Activated CD4-positive, alpha-beta memory T cell treated with anti-CD3 and anti-CD28 coated beads, Interleukin-2, amount 10 ng/mL, durations not matched to agents 7 days and 5 days (primary cell): ENCODE data around the gene ITK. TPM values are rescaled to one million over a fixed set of nuclear protein-coding genes. Genes with fewer than 3 reads are reported as not detected.
A peak's percentile ranks its signal among the peaks of the same experiment; 100 is the strongest.
"Not testable (repeated sequence)": the region's sequence is repeated elsewhere in the genome, so short reads cannot be mapped to it uniquely, and the experiment has no call there.

Experiments
- CTCF ChIA-PET: fragments of 350-600 bp; sonication (Branson Sonifier 250); formaldehyde crosslinking; loops from one replicate; lab custom pipeline; 2021; ENCODE audit warnings: antibody characterized with exemption, inconsistent platforms; lab: Charles Lee
- POLR2A ChIA-PET: fragments of 350-600 bp; sonication (Branson Sonifier 250); formaldehyde crosslinking; loops from one replicate; lab custom pipeline; 2021; ENCODE audit warnings: antibody characterized with exemption; lab: Charles Lee
- DNase-seq: peaks from one replicate; pipeline ENCODE4 v3.0.0-alpha.2; 2020
- H3K27ac Mint-ChIP-seq: one replicate; pipeline ENCODE4 v1.8.0; 2021; ENCODE audit warnings: mild to moderate bottlenecking, mixed read lengths
- H3K27me3 Mint-ChIP-seq: one replicate; pipeline ENCODE4 v1.8.0; 2021; ENCODE audit warnings: mixed read lengths
- H3K36me3 Mint-ChIP-seq: one replicate; pipeline ENCODE4 v1.8.0; 2021; ENCODE audit warnings: low read depth, mixed read lengths
- H3K4me1 Mint-ChIP-seq: one replicate; pipeline ENCODE4 v1.8.0; 2021; ENCODE audit warnings: mixed read lengths
- H3K4me3 Mint-ChIP-seq: one replicate; pipeline ENCODE4 v1.8.0; 2021; ENCODE audit warnings: mild to moderate bottlenecking, mixed read lengths
- H3K9me3 Mint-ChIP-seq: one replicate; pipeline ENCODE4 v1.8.0; 2021; ENCODE audit warnings: mixed read lengths
- total RNA-seq, 2 experiments: library from RNA; stranded (reverse); gene quantifications; one replicate each; pipeline ENCODE4 v1.2.3, GENCODE V29; 2021

Gene ITK
- total RNA-seq, 2 experiments from 2014 or later, result 247 to 249 TPM

DNA sequence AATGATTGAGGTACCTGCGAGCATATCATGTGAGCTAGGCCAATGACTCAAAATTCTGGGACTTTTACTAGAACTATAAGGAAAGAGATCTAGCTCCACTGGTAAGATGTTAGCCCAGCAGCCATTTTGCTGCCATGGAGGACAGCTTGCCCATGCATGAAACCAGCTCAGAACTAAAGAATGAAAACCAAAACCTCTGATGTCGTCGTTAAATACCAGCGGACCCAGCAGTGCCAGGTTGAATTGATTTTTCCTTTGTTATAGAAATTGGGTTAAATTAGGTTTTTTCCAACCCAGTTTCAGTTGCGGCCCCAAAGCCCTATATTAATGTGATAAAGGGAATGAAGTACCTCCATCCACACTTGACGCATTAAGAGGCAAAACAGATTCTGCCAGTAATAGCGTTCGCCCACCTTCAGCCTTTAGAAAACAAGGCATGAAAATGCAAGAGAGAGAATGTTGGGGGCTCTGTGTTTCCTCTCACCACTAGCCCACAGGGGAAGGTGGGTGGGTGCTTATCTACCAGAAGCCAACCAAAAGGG, 5.5 kb upstream of the ITK start:
- CTCF ChIA-PET, result interaction anchor here (1.1 to 1.5 kb wide), 3 partner anchors 8 to 33 kb away, joined by 3 to 5 read pairs (median 4); partner anchors contain the start of gene MED7
- H3K27ac Mint-ChIP-seq, result peak overlapping the region; percentile 37

GRCh38 chr5:157177953-157178352, 2.7 kb upstream of the ITK start:
- H3K4me1 Mint-ChIP-seq, result peaks cover 60% of the 10 kb centered on the region
- H3K27me3 Mint-ChIP-seq, result no peaks in the 10 kb centered on the region
- POLR2A ChIA-PET, result interaction anchor here (1.0 to 20.6 kb wide), 5 partner anchors 11 to 94 kb away, joined by 3 to 284 read pairs (median 4); partner anchors contain the start of genes GARIN3 and MED7

More for the DNA sequence above, 5.5 kb upstream of the ITK start:
- peaks cover 11% of the 10 kb centered on the region for H3K36me3 Mint-ChIP-seq
- POLR2A ChIA-PET, result interaction anchor here (0.6 to 20.6 kb wide), 7 partner anchors 8 to 92 kb away, joined by 3 to 284 read pairs (median 6); partner anchors contain the start of genes GARIN3 and MED7
- H3K27me3 Mint-ChIP-seq, result no peaks in the 10 kb centered on the region
- no peak overlapping the region for H3K4me3 Mint-ChIP-seq
- peaks cover 7% of the 10 kb centered on the region for H3K9me3 Mint-ChIP-seq
- peaks cover 81% of the 10 kb centered on the region for H3K4me1 Mint-ChIP-seq
- DNase-seq, result no peak

GRCh38 chr5:157178966-157179365, 1.7 kb upstream of the ITK start:
- no peak for DNase-seq

More at GRCh38 chr5:157177953-157178352, 2.7 kb upstream of the ITK start:
- Mint-ChIP-seq H3K36me3 (peaks cover 27% of the 10 kb centered on the region), H3K4me3 (peak overlapping the region; percentile 65), H3K27ac (peak overlapping the region; percentile 99), H3K9me3 (peaks cover 3% of the 10 kb centered on the region)
- no peak for DNase-seq
- CTCF ChIA-PET, result interaction anchor here (0.8 kb wide), 1 partner anchor 29 kb away, joined by 5 read pairs; no protein-coding TSS in a partner anchor

GRCh38 chr5:157182143-157182757, 1.6 kb downstream of the ITK start:
- H3K36me3 Mint-ChIP-seq, result peaks cover 68% of the 10 kb centered on the region
- ChIA-PET CTCF (interaction anchor here (0.8 to 1.6 kb wide), 4 partner anchors 11 to 40 kb away, joined by 3 to 7 read pairs (median 4); no protein-coding TSS in a partner anchor), POLR2A (interaction anchor here (0.7 to 20.6 kb wide), 15 partner anchors 11 to 124 kb away, joined by 3 to 301 read pairs (median 8); partner anchors contain the start of genes CYFIP2, GARIN3 and MED7)
- no peaks in the 10 kb centered on the region for H3K9me3 Mint-ChIP-seq
- H3K27ac Mint-ChIP-seq, result peak overlapping the region; percentile 99
- H3K4me1 Mint-ChIP-seq, result peaks cover 56% of the 10 kb centered on the region
- no peaks in the 10 kb centered on the region for H3K27me3 Mint-ChIP-seq
- no peak for DNase-seq
- peak overlapping the region; percentile 94 for H3K4me3 Mint-ChIP-seq

More at GRCh38 chr5:157178966-157179365, 1.7 kb upstream of the ITK start:
- Mint-ChIP-seq H3K4me3 (peak overlapping the region; percentile 65), H3K36me3 (peaks cover 36% of the 10 kb centered on the region), H3K9me3 (peaks cover 3% of the 10 kb centered on the region), H3K4me1 (peaks cover 56% of the 10 kb centered on the region), H3K27me3 (no peaks in the 10 kb centered on the region), H3K27ac (peak overlapping the region; percentile 99)
- POLR2A ChIA-PET, result interaction anchor here (1.1 to 20.6 kb wide), 12 partner anchors 12 to 94 kb away, joined by 3 to 301 read pairs (median 25); partner anchors contain the start of genes GARIN3 and MED7
- CTCF ChIA-PET, result interaction anchor here (1.3 to 3.4 kb wide), 4 partner anchors 24 to 36 kb away, joined by 3 to 19 read pairs (median 8); no protein-coding TSS in a partner anchor

- Mint-ChIP-seq H3K9me3 (no peaks in the 10 kb centered on the region), H3K4me3 (peak overlapping the region; percentile 88), H3K36me3 (peaks cover 81% of the 10 kb centered on the region), H3K27me3 (no peaks in the 10 kb centered on the region), H3K27ac (peak overlapping the region; percentile 73), H3K4me1 (peaks cover 55% of the 10 kb centered on the region)
- ChIA-PET CTCF (interaction anchor here (1.1 to 1.7 kb wide), 4 partner anchors 10 to 35 kb away, joined by 3 to 9 read pairs (median 4); no protein-coding TSS in a partner anchor), POLR2A (interaction anchor here (0.7 to 20.6 kb wide), 16 partner anchors 9 to 119 kb away, joined by 3 to 301 read pairs (median 9); partner anchors contain the start of genes CYFIP2, GARIN3 and MED7)
- DNase-seq, result peak; percentile 16
Measured at GRCh38 chr5:157184117-157184670, 3.6 kb downstream of the ITK start.

DNA sequence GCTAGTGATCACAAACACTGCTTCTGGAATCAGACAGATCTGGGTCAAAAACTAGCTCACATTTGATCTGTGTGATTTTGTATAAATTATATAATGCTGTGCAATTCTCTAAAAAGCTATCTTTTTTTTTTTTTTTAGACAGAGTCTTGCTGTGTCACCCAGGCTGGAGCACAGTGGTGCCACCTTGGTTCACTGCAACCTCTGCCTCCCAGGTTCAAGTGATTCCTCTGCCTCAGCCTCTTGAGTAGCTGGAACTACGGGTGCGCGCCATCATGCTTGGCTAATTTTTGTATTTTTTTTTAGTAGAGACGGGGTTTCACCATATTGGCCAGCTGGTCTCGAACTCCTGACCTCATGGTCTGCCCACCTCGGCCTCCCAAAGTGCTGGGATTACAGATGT, 4.5 kb downstream of the ITK start:
- peak overlapping the region; percentile 88 for H3K4me3 Mint-ChIP-seq
- H3K4me1 Mint-ChIP-seq, result peaks cover 53% of the 10 kb centered on the region
- H3K27me3 Mint-ChIP-seq, H3K9me3 Mint-ChIP-seq, DNase-seq: not testable (repeated sequence)
- H3K27ac Mint-ChIP-seq, result peak overlapping the region; percentile 73
- CTCF ChIA-PET, result interaction anchor here (0.7 to 1.7 kb wide), 7 partner anchors 9 to 37 kb away, joined by 3 to 9 read pairs (median 3); no protein-coding TSS in a partner anchor
- POLR2A ChIA-PET, result interaction anchor here (1.2 to 20.6 kb wide), 13 partner anchors 8 to 88 kb away, joined by 3 to 301 read pairs (median 12); partner anchors contain the start of genes CYFIP2 and GARIN3
- peaks cover 87% of the 10 kb centered on the region for H3K36me3 Mint-ChIP-seq

- Mint-ChIP-seq H3K27ac (peak overlapping the region; percentile 85), H3K4me1 (peaks cover 59% of the 10 kb centered on the region), H3K36me3 (peaks cover 89% of the 10 kb centered on the region), H3K9me3 (no peaks in the 10 kb centered on the region), H3K27me3 (no peaks in the 10 kb centered on the region), H3K4me3 (peak overlapping the region; percentile 70)
- DNase-seq, result no peak
- ChIA-PET POLR2A (interaction anchor here (0.8 to 20.6 kb wide), 14 partner anchors 6 to 86 kb away, joined by 3 to 301 read pairs (median 12); partner anchors contain the start of genes GARIN3, ITK and MED7), CTCF (interaction anchor here (1.0 to 4.7 kb wide), 3 partner anchors 10 to 65 kb away, joined by 3 to 27 read pairs (median 3); no protein-coding TSS in a partner anchor)
Measured at GRCh38 chr5:157186309-157187045, 5.8 kb downstream of the ITK start.

- DNase-seq, result no peak
Measured at GRCh38 chr5:157187046-157187754, 6.6 kb downstream of the ITK start.

DNA sequence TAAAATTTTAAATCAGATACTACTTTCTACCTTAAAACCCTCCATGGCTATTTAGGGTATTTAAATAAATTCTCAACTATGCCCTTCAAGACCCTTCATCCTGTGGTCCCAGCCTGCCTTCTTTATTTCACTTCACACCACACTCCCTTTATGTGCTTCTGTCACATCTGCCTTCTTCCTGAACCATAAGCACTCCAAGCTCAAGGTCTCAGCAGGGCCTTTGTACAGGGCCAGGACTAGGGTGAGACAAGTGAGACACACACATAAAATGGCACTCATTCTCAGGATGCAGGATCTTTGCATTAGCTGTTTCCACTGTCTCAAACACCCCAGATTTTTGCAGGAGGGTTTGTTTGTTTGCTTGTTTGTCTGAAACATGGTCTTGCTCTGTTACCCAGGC, 7.6 kb downstream of the ITK start:
- POLR2A ChIA-PET, result interaction anchor here (0.5 to 20.6 kb wide), 16 partner anchors 8 to 119 kb away, joined by 3 to 301 read pairs (median 20); partner anchors contain the start of genes CYFIP2, GARIN3, ITK and MED7
- Mint-ChIP-seq H3K4me1 (peaks cover 76% of the 10 kb centered on the region), H3K9me3 (no peaks in the 10 kb centered on the region), H3K36me3 (peaks cover 90% of the 10 kb centered on the region), H3K4me3 (peak overlapping the region; percentile 70), H3K27ac (peak overlapping the region; percentile 85), H3K27me3 (no peaks in the 10 kb centered on the region)
- CTCF ChIA-PET, result interaction anchor here (1.8 to 4.7 kb wide), 3 partner anchors 26 to 85 kb away, joined by 5 to 27 read pairs (median 6); no protein-coding TSS in a partner anchor
- DNase-seq, result no peak

More at GRCh38 chr5:157187046-157187754, 6.6 kb downstream of the ITK start:
- peak overlapping the region; percentile 70 for H3K4me3 Mint-ChIP-seq
- CTCF ChIA-PET, result interaction anchor here (1.0 to 4.7 kb wide), 3 partner anchors 9 to 64 kb away, joined by 3 to 27 read pairs (median 3); no protein-coding TSS in a partner anchor
- H3K27ac Mint-ChIP-seq, result peak overlapping the region; percentile 85
- H3K27me3 Mint-ChIP-seq, result no peaks in the 10 kb centered on the region
- no peaks in the 10 kb centered on the region for H3K9me3 Mint-ChIP-seq
- H3K36me3 Mint-ChIP-seq, result peaks cover 88% of the 10 kb centered on the region
- POLR2A ChIA-PET, result interaction anchor here (0.8 to 20.6 kb wide), 15 partner anchors 7 to 85 kb away, joined by 3 to 301 read pairs (median 11); partner anchors contain the start of genes GARIN3, ITK and MED7
- peaks cover 66% of the 10 kb centered on the region for H3K4me1 Mint-ChIP-seq

DNA sequence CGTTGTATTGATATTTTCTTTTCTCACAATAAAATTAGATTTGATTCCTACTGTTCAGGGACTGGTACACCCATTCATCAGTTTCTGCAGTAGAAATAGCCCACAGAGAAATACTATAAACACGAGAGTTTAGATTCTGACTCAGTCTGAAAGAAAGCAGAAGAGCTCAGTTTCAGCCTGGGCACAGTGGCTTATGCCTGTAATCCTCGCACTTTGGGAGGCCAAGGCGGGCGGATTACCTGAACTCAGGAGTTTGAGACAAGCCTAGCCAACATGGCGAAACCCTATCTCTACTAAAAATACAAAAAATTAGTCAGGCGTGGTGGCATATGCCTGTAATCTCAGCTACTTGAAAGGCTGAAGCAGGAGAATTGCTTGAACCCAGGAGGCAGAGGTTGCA, 8.6 kb downstream of the ITK start:
- ChIA-PET CTCF (interaction anchor here (1.1 to 4.7 kb wide), 8 partner anchors 21 to 84 kb away, joined by 3 to 27 read pairs (median 6); partner anchors contain the start of gene MED7), POLR2A (interaction anchor here (1.5 to 20.6 kb wide), 14 partner anchors 7 to 118 kb away, joined by 5 to 301 read pairs (median 23); partner anchors contain the start of genes CYFIP2, GARIN3 and ITK)
- Mint-ChIP-seq H3K4me3 (peak overlapping the region; percentile 70), H3K9me3 (no peaks in the 10 kb centered on the region), H3K27ac (peak overlapping the region; percentile 85), H3K36me3 (peaks cover 90% of the 10 kb centered on the region), H3K4me1 (peaks cover 83% of the 10 kb centered on the region), H3K27me3 (no peaks in the 10 kb centered on the region)
- no peak for DNase-seq
